Measurements from ENCODE around the gene C19orf44. TPM values are rescaled to one million over a fixed set of nuclear protein-coding genes. Genes with fewer than 3 reads are reported as not detected.

The C19orf44 gene
- total and polyA plus RNA-seq, 2 experiments from 2014 or later, result 2.5 to 5.9 TPM

- no peak for ATAC-seq
Observed at GRCh38 chr19:16476401-16476800, 19.8 kb upstream of the C19orf44 start.

DNA sequence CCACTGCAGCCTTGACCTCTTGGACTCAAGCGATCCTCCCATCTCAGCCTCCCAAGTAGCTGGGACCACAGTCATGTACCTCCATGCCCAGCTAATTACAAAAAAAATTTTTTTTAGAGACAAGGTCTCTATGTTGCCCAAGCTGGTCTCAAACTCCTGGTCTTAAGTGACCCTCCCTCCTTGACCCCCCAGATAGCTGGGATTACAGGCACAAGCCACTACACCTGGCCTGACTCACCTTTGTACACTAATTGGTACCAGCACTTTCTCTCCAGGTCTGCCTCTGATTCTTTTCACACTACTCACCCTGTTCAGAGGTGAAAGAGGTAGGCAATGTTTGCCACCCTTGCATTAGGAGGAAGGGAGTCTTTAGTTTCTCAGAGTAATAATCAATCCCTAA, 18.9 kb upstream of the C19orf44 start:
- H3K27ac Mint-ChIP-seq, result no peak overlapping the region
- no peak overlapping the region for H3K4me2 ChIP-seq
- no peak for ATAC-seq
- no peaks in the 10 kb centered on the region; the same call in 2 of the 3 replicates for H3K36me3 Mint-ChIP-seq (ENCODE audit: low read depth)
- peaks cover 7% of the 10 kb centered on the region for H3K27me3 Mint-ChIP-seq (ENCODE audit: insufficient read depth, low read depth, poor library complexity)
- no peak overlapping the region for H2AFZ ChIP-seq
- H3K9me3 Mint-ChIP-seq, result peaks cover 5% of the 10 kb centered on the region; the same call in 1 of the 3 replicates
- no peak overlapping the region for H3K4me3 Mint-ChIP-seq
- no peaks in the 10 kb centered on the region for H3K9me2 ChIP-seq (ENCODE audit: insufficient read depth)
- DNase-seq (ENCODE audit: low spot score), result no peak
- H3K27ac ChIP-seq (ENCODE audit: low read depth), result no peak overlapping the region
- H4K20me1 ChIP-seq (replicated peaks; ENCODE audit: insufficient read depth), result no peaks in the 10 kb centered on the region
- no peaks in the 10 kb centered on the region for H3F3A ChIP-seq (replicated peaks; ENCODE audit: low read depth)
- H3K4me3 ChIP-seq, result no peak overlapping the region
- no peaks in the 10 kb centered on the region for H3K79me2 ChIP-seq (replicated peaks; ENCODE audit: insufficient read depth)
- H3K4me1 ChIP-seq (ENCODE audit: insufficient read depth), result 0 out of 2 replicates have a peak, but pooled peaks cover 4% of the 10 kb centered on the region
- no peaks in the 10 kb centered on the region for H3K36me3 ChIP-seq (ENCODE audit: insufficient read depth)
- no peaks in the 10 kb centered on the region for H3K4me1 Mint-ChIP-seq
- H3K27me3 ChIP-seq (ENCODE audit: insufficient read depth), result no peaks in the 10 kb centered on the region
- no peak for TF ChIP-seq STAT1 (IDR thresholded peaks at IDR 0.05; ENCODE audit: unreplicated experiment)
- TF ChIP-seq CREB1 (CRISPR knock-in tag; IDR thresholded peaks at IDR 0.05; ENCODE audit: low read depth), result no peak
- TF ChIP-seq ZNF331 (CRISPR knock-in tag; IDR thresholded peaks at IDR 0.05; ENCODE audit: low read depth), result no peak
- TF ChIP-seq ZNF114 (CRISPR knock-in tag; IDR thresholded peaks at IDR 0.05), result no peak
- TF ChIP-seq, protein P1, sequence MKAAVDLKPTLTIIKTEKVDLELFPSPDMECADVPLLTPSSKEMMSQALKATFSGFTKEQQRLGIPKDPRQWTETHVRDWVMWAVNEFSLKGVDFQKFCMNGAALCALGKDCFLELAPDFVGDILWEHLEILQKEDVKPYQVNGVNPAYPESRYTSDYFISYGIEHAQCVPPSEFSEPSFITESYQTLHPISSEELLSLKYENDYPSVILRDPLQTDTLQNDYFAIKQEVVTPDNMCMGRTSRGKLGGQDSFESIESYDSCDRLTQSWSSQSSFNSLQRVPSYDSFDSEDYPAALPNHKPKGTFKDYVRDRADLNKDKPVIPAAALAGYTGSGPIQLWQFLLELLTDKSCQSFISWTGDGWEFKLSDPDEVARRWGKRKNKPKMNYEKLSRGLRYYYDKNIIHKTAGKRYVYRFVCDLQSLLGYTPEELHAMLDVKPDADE (IDR thresholded peaks at IDR 0.05), result no peak
- TF ChIP-seq ZNF462 (CRISPR knock-in tag; IDR thresholded peaks at IDR 0.05), result no peak
- no peak for TF ChIP-seq POLR2AphosphoS5 (IDR thresholded peaks at IDR 0.05; ENCODE audit: low read depth)
- TF ChIP-seq EZH2 (IDR thresholded peaks at IDR 0.05; ENCODE audit: low read depth, unreplicated experiment), result no peak
- TF ChIP-seq JUNB (IDR thresholded peaks at IDR 0.05; ENCODE audit: unreplicated experiment), result no peak

More at GRCh38 chr19:16476401-16476800, 19.8 kb upstream of the C19orf44 start:
- Histone ChIP-seq H3K27me3 (ENCODE audit: insufficient read depth) (no peaks in the 10 kb centered on the region), H3K4me3 (no peak overlapping the region), H2AFZ (no peak overlapping the region; the same call in 1 of the 2 replicates), H4K20me1 (replicated peaks; ENCODE audit: insufficient read depth) (no peaks in the 10 kb centered on the region), H3K36me3 (ENCODE audit: insufficient read depth) (no peaks in the 10 kb centered on the region), H3K27ac (ENCODE audit: low read depth) (no peak overlapping the region), H3F3A (replicated peaks; ENCODE audit: low read depth) (no peaks in the 10 kb centered on the region), H3K79me2 (replicated peaks; ENCODE audit: insufficient read depth) (no peaks in the 10 kb centered on the region), H3K4me2 (no peak overlapping the region), H3K4me1 (ENCODE audit: insufficient read depth) (0 out of 2 replicates have a peak, but pooled peaks cover 5% of the 10 kb centered on the region), H3K9me2 (ENCODE audit: insufficient read depth) (no peaks in the 10 kb centered on the region)
- peaks cover 5% of the 10 kb centered on the region; the same call in 1 of the 3 replicates for H3K9me3 Mint-ChIP-seq
- no peak overlapping the region for H3K4me3 Mint-ChIP-seq
- peaks cover 7% of the 10 kb centered on the region for H3K27me3 Mint-ChIP-seq (ENCODE audit: insufficient read depth, low read depth, poor library complexity)
- TF ChIP-seq CTCF (conservative IDR thresholded peaks at IDR 0.05; ENCODE audit: low read depth in 2 of 2), result peak in 1 of 2 experiments; percentile 31; a peak in 2 of 4 replicates
- TF ChIP-seq JUNB (IDR thresholded peaks at IDR 0.05; ENCODE audit: unreplicated experiment), result no peak
- TF ChIP-seq EZH2 (IDR thresholded peaks at IDR 0.05; ENCODE audit: low read depth, unreplicated experiment), result no peak
- H3K4me1 Mint-ChIP-seq, result no peaks in the 10 kb centered on the region
- no peak for DNase-seq (ENCODE audit: low spot score)
- no peak overlapping the region for H3K27ac Mint-ChIP-seq
- H3K36me3 Mint-ChIP-seq (ENCODE audit: low read depth), result no peaks in the 10 kb centered on the region; the same call in 2 of the 3 replicates
